Keratinocyte (primary cell): ENCODE measurements around the gene INSIG1. TPM values are rescaled to one million over a fixed set of nuclear protein-coding genes. Genes with fewer than 3 reads are reported as not detected.

ENCODE experiments used
- DNase-seq: peaks from one replicate; pipeline ENCODE4 v3.0.0-alpha.2; 2011; ENCODE audit warnings: low read depth, missing footprints, low spot score
- FAIRE-seq: peaks from 2 replicates; lab custom pipeline; 2011; peaks lifted over from hg19 to GRCh38; lab: Jason Lieb, UNC
- H2AFZ ChIP-seq: 2 replicates; pipeline ENCODE4 v1.6.0; 2012; ENCODE audit warnings: low read length, control low read depth, inconsistent platforms; ENCODE audit not compliant: control insufficient read depth
- H3K27ac ChIP-seq: 2 replicates; pipeline ENCODE4 v1.5.1; 2011; ENCODE audit warnings: low read length; ENCODE audit not compliant: control insufficient read depth, insufficient read depth
- H3K27me3 ChIP-seq: 3 replicates; pipeline ENCODE4 v1.6.0; 2011; ENCODE audit warnings: low read length; ENCODE audit not compliant: control insufficient read depth, insufficient read depth; ENCODE audit errors: extremely low read depth
- H3K36me3 ChIP-seq, 2 experiments: 2 replicates in 1 of 2; 3 replicates in 1 of 2; pipeline ENCODE4 v1.5.1; 2011; ENCODE audit warnings: low read length in 2 of 2, mild to moderate bottlenecking in 1 of 2; ENCODE audit not compliant: control insufficient read depth in 2 of 2, insufficient read depth in 2 of 2; ENCODE audit errors: extremely low read depth in 1 of 2
- H3K4me1 ChIP-seq: 3 replicates; pipeline ENCODE4 v1.5.1; 2011; ENCODE audit warnings: low read length; ENCODE audit not compliant: control insufficient read depth, insufficient read depth; ENCODE audit errors: extremely low read depth
- H3K4me2 ChIP-seq: 3 replicates; pipeline ENCODE4 v1.6.0; 2011; ENCODE audit warnings: low read depth, low read length; ENCODE audit not compliant: control insufficient read depth, insufficient read depth; ENCODE audit errors: extremely low read depth
- H3K4me3 ChIP-seq, 3 experiments: fragments of 200-600 bp in 1 of 3; sonication (generic) in 1 of 3; 2 replicates in 2 of 3; 3 replicates in 1 of 3; pipeline ENCODE4 v1.5.1; 2011 to 2016; ENCODE audit warnings: low read length in 3 of 3, mild to moderate bottlenecking in 3 of 3, control low read depth in 2 of 3, inconsistent platforms in 1 of 3, low read depth in 1 of 3, mixed read lengths in 1 of 3, mixed run types in 1 of 3, moderate library complexity in 1 of 3; ENCODE audit not compliant: control insufficient read depth in 2 of 3, insufficient read depth in 2 of 3; ENCODE audit errors: extremely low read depth in 1 of 3
- H3K79me2 ChIP-seq: 2 replicates; pipeline ENCODE4 v1.6.0; 2012; ENCODE audit warnings: low read length; ENCODE audit not compliant: control insufficient read depth, insufficient read depth
- H3K9ac ChIP-seq: 3 replicates; pipeline ENCODE4 v1.6.0; 2011; ENCODE audit warnings: low read length; ENCODE audit not compliant: control insufficient read depth, insufficient read depth; ENCODE audit errors: extremely low read depth
- H3K9me1 ChIP-seq: 3 replicates; pipeline ENCODE4 v1.6.0; 2011; ENCODE audit warnings: low read length; ENCODE audit not compliant: control insufficient read depth, insufficient read depth; ENCODE audit errors: extremely low read depth
- H3K9me3 ChIP-seq: 2 replicates; pipeline ENCODE4 v1.5.1; 2012; ENCODE audit warnings: low read depth, low read length; ENCODE audit not compliant: control insufficient read depth
- H4K20me1 ChIP-seq: 3 replicates; pipeline ENCODE4 v1.6.0; 2011; ENCODE audit warnings: low read length; ENCODE audit not compliant: control insufficient read depth, insufficient read depth; ENCODE audit errors: extremely low read depth
- EZH2 ChIP-seq: IDR thresholded peaks from one replicate; pipeline ENCODE4 v1.6.1; 2012; ENCODE audit warnings: inconsistent platforms, mild to moderate bottlenecking, low read length, moderate library complexity
- dilution Hi-C: fragments of 300-500 bp; cut with MboI; formaldehyde crosslinking; loops from one replicate; pipeline ENCODE4 v1.7.0; 2020; ENCODE audit warnings: low sequenced_read_pairs; ENCODE audit not compliant: extremely low pct_ligation_motif_present
- polyA plus RNA-seq, 5 experiments: library from polyadenylated mRNA; depleted of rRNA in 3 of 5; stranded (reverse) in 3 of 5; stranded (forward) in 1 of 5; unstranded in 1 of 5; fragments of >200 nt; gene quantifications; 1 replicate in 1 of 5; 2 replicates in 3 of 5; 3 replicates in 1 of 5; pipeline versions ENCODE4 v1.2.1 to v1.2.3, GENCODE V29; 2011 to 2012; ENCODE audit warnings: missing spikeins in 2 of 5, low read depth in 1 of 5, low replicate concordance in 1 of 5
- TF ChIP-seq, protein P1 (sequence below), 3 experiments: IDR thresholded peaks in 1 of 3; conservative IDR thresholded peaks in 1 of 3; optimal IDR thresholded peaks in 1 of 3; 2 replicates in 2 of 3; 3 replicates in 1 of 3; pipeline versions ENCODE3 to v1.5.1; 2011; ENCODE audit warnings: low read length in 3 of 3, mild to moderate bottlenecking in 3 of 3, moderate library complexity in 2 of 3, control low read depth in 1 of 3, inconsistent platforms in 1 of 3; ENCODE audit not compliant: insufficient read depth in 2 of 3; ENCODE audit errors: extremely low read depth in 1 of 3

The INSIG1 gene
- polyA plus RNA-seq, 1 donor (not counting 4 experiments of a cell fraction or from before 2014, with no cell fraction given), result 104 TPM

DNA sequence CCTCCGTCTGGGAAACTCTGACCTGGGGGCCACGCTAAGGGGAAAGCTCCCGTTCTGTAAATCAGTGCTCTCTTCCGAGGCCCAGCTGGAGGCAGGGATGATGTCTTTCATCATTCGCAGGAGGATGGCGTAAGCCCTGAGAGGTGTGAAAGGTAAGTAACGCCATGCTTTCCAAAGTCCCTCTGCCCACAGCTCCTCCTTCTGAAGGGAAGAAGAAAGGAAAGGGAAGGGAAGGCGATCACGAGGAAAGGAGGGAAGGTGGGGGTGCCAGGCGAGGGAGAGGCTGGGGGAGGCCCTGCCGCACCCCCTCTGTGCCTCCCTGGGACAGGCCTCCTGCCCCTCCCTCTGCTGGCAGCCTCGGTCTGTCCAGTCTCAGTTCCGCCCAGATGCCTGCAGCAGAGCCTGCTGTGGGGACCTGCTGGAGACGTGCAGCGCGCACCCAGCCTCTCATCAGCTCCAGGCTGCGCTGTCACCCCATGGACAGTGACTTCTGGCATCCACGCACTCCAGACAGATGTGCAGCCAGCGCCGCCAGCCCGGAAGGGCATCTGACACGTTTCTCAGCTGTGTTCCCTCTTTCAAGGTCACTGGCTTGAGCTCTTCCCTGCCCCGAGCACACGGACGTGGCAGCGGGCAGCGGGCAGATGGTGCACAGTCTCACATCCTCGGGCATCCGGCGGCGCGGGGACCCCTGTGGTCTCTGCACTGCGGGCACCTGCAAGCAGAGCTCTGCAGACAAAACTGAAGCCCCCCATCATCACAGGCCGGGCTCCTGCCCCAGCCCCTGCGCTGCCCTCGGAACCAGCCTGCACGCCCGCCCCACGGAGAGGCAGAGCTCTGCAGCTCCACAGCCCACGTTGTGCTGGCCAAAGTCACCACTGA is 60.6 kb downstream of the INSIG1 start:
- no peaks in the 10 kb centered on the region for H3K4me1 ChIP-seq
- FAIRE-seq (no peak), DNase-seq (no peak)
- TF ChIP-seq, protein P1, sequence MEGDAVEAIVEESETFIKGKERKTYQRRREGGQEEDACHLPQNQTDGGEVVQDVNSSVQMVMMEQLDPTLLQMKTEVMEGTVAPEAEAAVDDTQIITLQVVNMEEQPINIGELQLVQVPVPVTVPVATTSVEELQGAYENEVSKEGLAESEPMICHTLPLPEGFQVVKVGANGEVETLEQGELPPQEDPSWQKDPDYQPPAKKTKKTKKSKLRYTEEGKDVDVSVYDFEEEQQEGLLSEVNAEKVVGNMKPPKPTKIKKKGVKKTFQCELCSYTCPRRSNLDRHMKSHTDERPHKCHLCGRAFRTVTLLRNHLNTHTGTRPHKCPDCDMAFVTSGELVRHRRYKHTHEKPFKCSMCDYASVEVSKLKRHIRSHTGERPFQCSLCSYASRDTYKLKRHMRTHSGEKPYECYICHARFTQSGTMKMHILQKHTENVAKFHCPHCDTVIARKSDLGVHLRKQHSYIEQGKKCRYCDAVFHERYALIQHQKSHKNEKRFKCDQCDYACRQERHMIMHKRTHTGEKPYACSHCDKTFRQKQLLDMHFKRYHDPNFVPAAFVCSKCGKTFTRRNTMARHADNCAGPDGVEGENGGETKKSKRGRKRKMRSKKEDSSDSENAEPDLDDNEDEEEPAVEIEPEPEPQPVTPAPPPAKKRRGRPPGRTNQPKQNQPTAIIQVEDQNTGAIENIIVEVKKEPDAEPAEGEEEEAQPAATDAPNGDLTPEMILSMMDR (optimal IDR thresholded peaks at IDR 0.05 in 1 of 3, IDR thresholded peaks at IDR 0.05 in 1 of 3, conservative IDR thresholded peaks at IDR 0.05 in 1 of 3; ENCODE audit: extremely low read depth in 1 of 3, insufficient read depth in 2 of 3, low read length in 3 of 3), result no peak
- TF ChIP-seq EZH2, result no peak
- H3K4me2 ChIP-seq, result no peak overlapping the region
- H3K4me3 ChIP-seq, result no peak overlapping the region
- no peak overlapping the region for H3K9ac ChIP-seq
- no peaks in the 10 kb centered on the region for H3K9me1 ChIP-seq
- no peak overlapping the region for H2AFZ ChIP-seq
- no peaks in the 10 kb centered on the region for H3K36me3 ChIP-seq
- no peaks in the 10 kb centered on the region for H3K79me2 ChIP-seq
- H3K27me3 ChIP-seq, result peaks cover 19% of the 10 kb centered on the region
- H3K27ac ChIP-seq, result no peak overlapping the region
- H3K9me3 ChIP-seq, result peaks cover 2% of the 10 kb centered on the region
- dilution Hi-C loops, result no loop called here
- no peaks in the 10 kb centered on the region for H4K20me1 ChIP-seq

DNA sequence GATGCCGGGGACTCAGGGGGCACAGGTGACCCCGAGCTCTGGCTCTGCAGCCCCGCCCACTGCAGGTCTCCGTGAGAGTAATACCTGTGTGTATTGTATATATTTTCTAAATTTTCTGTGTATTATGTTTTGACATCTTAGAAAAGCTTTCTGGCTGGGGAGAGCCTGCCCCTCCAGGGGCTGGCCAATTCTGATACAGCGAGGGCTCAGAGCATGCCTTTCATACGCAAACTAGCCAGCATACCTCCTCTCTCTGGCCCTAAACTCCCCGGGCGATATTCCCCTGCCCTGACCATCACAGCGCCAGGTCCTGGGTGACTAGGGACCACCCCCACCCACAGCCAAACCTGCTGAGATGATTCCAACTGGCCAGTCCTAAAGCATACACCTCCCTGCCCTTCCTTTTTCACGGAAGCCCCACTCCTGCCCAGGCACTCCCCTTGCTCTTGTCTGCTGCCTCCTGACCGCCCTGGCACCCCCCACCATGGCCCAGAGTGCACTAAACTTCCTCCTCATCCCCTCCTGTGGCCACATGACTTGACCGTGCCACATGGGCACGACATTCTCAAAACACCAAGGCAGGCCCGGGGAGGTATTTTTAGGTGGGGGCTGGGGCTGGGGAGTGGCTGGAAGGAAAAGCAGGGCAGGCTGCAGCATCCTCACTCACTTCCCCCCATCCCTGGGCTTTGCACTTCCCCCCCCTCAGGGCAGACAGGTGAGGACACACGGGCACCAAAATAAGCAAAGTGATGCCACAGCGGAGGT is 61.5 kb downstream of the INSIG1 start:
- Histone ChIP-seq H3K27me3 (peaks cover 23% of the 10 kb centered on the region), H3K4me2 (no peak overlapping the region), H2AFZ (no peak overlapping the region), H4K20me1 (no peaks in the 10 kb centered on the region), H3K4me1 (no peaks in the 10 kb centered on the region), H3K36me3 (no peaks in the 10 kb centered on the region), H3K4me3 (no peak overlapping the region), H3K9ac (no peak overlapping the region), H3K9me1 (no peaks in the 10 kb centered on the region), H3K27ac (no peak overlapping the region), H3K79me2 (no peaks in the 10 kb centered on the region), H3K9me3 (peaks cover 2% of the 10 kb centered on the region)
- DNase-seq, result no peak
- FAIRE-seq, result no peak
- dilution Hi-C loops, result no loop called here
- TF ChIP-seq, protein P1 (optimal IDR thresholded peaks at IDR 0.05 in 1 of 3, IDR thresholded peaks at IDR 0.05 in 1 of 3, conservative IDR thresholded peaks at IDR 0.05 in 1 of 3; ENCODE audit: extremely low read depth in 1 of 3, insufficient read depth in 2 of 3, low read length in 3 of 3), result no peak
- TF ChIP-seq EZH2, result no peak

Other genes starting within 250 kb of the INSIG1 start
- gene HTR5A, start 227.6 kb upstream of the INSIG1 start, polyA plus RNA-seq, result not detected in 3 replicates
- gene EN2, start 160.3 kb downstream of the INSIG1 start, polyA plus RNA-seq, result 0.05 to 0.14 TPM (median 0.09 TPM) in 3 replicates
- not detected in 3 replicates for gene CNPY1, start 248.7 kb downstream of the INSIG1 start, polyA plus RNA-seq